Chondrocyte (in vitro differentiated cells): ENCODE results near the gene CDHR1. TPM values are rescaled to one million over a fixed set of nuclear protein-coding genes. Genes with fewer than 3 reads are reported as not detected.

ENCODE experiments used
- DNase-seq: peaks from one replicate; pipeline ENCODE4 v3.0.0; 2021; ENCODE audit warnings: mixed read lengths, low spot score
- H3K27ac Mint-ChIP-seq: one replicate; pipeline ENCODE4 v1.8.0; 2021; ENCODE audit warnings: mild to moderate bottlenecking, moderate library complexity, mixed read lengths; ENCODE audit not compliant: unreplicated experiment
- H3K27me3 Mint-ChIP-seq: 2 replicates; pipeline ENCODE4 v1.8.0; 2021; ENCODE audit warnings: low read depth, mixed read lengths
- H3K36me3 Mint-ChIP-seq: 2 replicates; pipeline ENCODE4 v1.8.0; 2021; ENCODE audit warnings: low read depth, mixed read lengths
- H3K4me1 Mint-ChIP-seq: 2 replicates; pipeline ENCODE4 v1.8.0; 2021; ENCODE audit warnings: low read depth, mild to moderate bottlenecking, mixed read lengths
- H3K4me3 Mint-ChIP-seq: one replicate; pipeline ENCODE4 v1.8.0; 2021; ENCODE audit warnings: mild to moderate bottlenecking, moderate library complexity, mixed read lengths; ENCODE audit not compliant: unreplicated experiment
- H3K9me3 Mint-ChIP-seq: 2 replicates; pipeline ENCODE4 v1.8.0; 2021; ENCODE audit warnings: low read depth, mixed read lengths
- CTCF ChIP-seq: fragments of 200-600 bp; sonication (generic); IDR thresholded peaks from 2 replicates; pipeline ENCODE4 v1.5.0; 2021; ENCODE audit warnings: antibody characterized with exemption, mild to moderate bottlenecking, moderate library complexity
- total RNA-seq: library from RNA; stranded (reverse); gene quantifications from 3 replicates; pipeline ENCODE4 v1.2.1, GENCODE V29; 2021

The CDHR1 gene
- total RNA-seq, 1 donor from 2014 or later, result 5.1 TPM

GRCh38 chr10:84224411-84225028, 30.2 kb downstream of the CDHR1 start:
- H3K4me3 Mint-ChIP-seq, result no peak overlapping the region
- H3K27ac Mint-ChIP-seq, result no peak overlapping the region
- no peaks in the 10 kb centered on the region for H3K9me3 Mint-ChIP-seq
- no peak for DNase-seq
- peaks cover 26% of the 10 kb centered on the region for H3K27me3 Mint-ChIP-seq
- H3K4me1 Mint-ChIP-seq, result no peaks in the 10 kb centered on the region
- no peak for TF ChIP-seq CTCF
- peaks cover 1% of the 10 kb centered on the region for H3K36me3 Mint-ChIP-seq

- Mint-ChIP-seq H3K27ac (no peak within 1 kb of the TSS), H3K4me3 (no peak within 1 kb of the TSS), H3K36me3 (peaks cover under 1% of the 10 kb centered on the region), H3K27me3 (peaks cover 30% of the 10 kb centered on the region), H3K4me1 (no peaks in the 10 kb centered on the region), H3K9me3 (no peaks in the 10 kb centered on the region)
- DNase-seq, result no peak
- TF ChIP-seq CTCF, result no peak
Measured at GRCh38 chr10:84225427-84226173, 31.3 kb downstream of the CDHR1 start, which contains the start of gene LRIT2. Gene LRIT2, minus strand, starts transcription at chr10:84225544. Its CDS starts 24 bp downstream, at chr10:84225520.

GRCh38 chr10:84226616-84227015, 32.3 kb downstream of the CDHR1 start:
- TF ChIP-seq CTCF, result no peak
- DNase-seq, result no peak
- H3K27me3 Mint-ChIP-seq, result peaks cover 25% of the 10 kb centered on the region
- H3K27ac Mint-ChIP-seq, result no peak overlapping the region
- H3K4me3 Mint-ChIP-seq, result no peak overlapping the region
- H3K4me1 Mint-ChIP-seq, result no peaks in the 10 kb centered on the region
- H3K36me3 Mint-ChIP-seq, result no peaks in the 10 kb centered on the region
- no peaks in the 10 kb centered on the region for H3K9me3 Mint-ChIP-seq

- Mint-ChIP-seq H3K9me3 (no peaks in the 10 kb centered on the region), H3K4me3 (no peak overlapping the region), H3K27ac (no peak overlapping the region), H3K27me3 (peaks cover 30% of the 10 kb centered on the region), H3K36me3 (no peaks in the 10 kb centered on the region), H3K4me1 (no peaks in the 10 kb centered on the region)
- DNase-seq, result no peak
- TF ChIP-seq CTCF, result no peak
Measured at GRCh38 chr10:84227810-84228209, 33.5 kb downstream of the CDHR1 start.

- H3K27ac Mint-ChIP-seq, result no peak overlapping the region
- no peaks in the 10 kb centered on the region for H3K4me1 Mint-ChIP-seq
- TF ChIP-seq CTCF, result no peak
- no peaks in the 10 kb centered on the region for H3K9me3 Mint-ChIP-seq
- no peak overlapping the region for H3K4me3 Mint-ChIP-seq
- no peaks in the 10 kb centered on the region for H3K36me3 Mint-ChIP-seq
- no peak for DNase-seq
- H3K27me3 Mint-ChIP-seq, result peaks cover 28% of the 10 kb centered on the region
Measured at GRCh38 chr10:84230359-84230758, 36.0 kb downstream of the CDHR1 start.
